ENCODE results near the gene CTNNA2.
A peak's percentile ranks its signal among the peaks of the same experiment; 100 is the strongest.

The CTNNA2 gene

DNA sequence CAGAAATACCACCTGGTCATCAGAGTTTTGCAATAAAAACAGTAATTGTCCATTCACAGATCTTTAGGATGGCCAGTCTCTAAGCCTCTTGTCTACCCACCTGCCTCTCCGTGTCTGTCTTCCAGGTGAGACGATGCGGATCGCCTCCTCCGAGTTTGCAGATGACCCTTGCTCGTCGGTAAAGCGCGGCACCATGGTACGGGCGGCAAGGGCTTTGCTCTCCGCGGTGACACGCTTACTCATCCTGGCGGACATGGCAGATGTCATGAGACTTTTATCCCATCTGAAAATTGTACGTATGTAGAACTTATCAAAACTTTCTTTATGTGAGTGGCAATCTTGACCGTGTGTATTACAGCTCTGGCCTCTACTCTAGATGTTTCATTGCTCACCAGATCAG lies 345.0 kb downstream of the CTNNA2 start:
- DNase-seq, result no peak
- no peaks in the 10 kb centered on the region for H3K9me3 ChIP-seq (ENCODE audit: severe bottlenecking)
- H3K27ac ChIP-seq, result no peak overlapping the region
- TF ChIP-seq, protein P1, sequence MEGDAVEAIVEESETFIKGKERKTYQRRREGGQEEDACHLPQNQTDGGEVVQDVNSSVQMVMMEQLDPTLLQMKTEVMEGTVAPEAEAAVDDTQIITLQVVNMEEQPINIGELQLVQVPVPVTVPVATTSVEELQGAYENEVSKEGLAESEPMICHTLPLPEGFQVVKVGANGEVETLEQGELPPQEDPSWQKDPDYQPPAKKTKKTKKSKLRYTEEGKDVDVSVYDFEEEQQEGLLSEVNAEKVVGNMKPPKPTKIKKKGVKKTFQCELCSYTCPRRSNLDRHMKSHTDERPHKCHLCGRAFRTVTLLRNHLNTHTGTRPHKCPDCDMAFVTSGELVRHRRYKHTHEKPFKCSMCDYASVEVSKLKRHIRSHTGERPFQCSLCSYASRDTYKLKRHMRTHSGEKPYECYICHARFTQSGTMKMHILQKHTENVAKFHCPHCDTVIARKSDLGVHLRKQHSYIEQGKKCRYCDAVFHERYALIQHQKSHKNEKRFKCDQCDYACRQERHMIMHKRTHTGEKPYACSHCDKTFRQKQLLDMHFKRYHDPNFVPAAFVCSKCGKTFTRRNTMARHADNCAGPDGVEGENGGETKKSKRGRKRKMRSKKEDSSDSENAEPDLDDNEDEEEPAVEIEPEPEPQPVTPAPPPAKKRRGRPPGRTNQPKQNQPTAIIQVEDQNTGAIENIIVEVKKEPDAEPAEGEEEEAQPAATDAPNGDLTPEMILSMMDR (IDR thresholded peaks at IDR 0.05; ENCODE audit: low read depth, low read length), result no peak
- no peaks in the 10 kb centered on the region for H3K36me3 ChIP-seq
- H3K4me3 ChIP-seq (ENCODE audit: low read depth, low read length), result no peak overlapping the region
- H3K27me3 ChIP-seq (ENCODE audit: insufficient read depth, low read depth, severe bottlenecking), result peaks cover 6% of the 10 kb centered on the region

DNA sequence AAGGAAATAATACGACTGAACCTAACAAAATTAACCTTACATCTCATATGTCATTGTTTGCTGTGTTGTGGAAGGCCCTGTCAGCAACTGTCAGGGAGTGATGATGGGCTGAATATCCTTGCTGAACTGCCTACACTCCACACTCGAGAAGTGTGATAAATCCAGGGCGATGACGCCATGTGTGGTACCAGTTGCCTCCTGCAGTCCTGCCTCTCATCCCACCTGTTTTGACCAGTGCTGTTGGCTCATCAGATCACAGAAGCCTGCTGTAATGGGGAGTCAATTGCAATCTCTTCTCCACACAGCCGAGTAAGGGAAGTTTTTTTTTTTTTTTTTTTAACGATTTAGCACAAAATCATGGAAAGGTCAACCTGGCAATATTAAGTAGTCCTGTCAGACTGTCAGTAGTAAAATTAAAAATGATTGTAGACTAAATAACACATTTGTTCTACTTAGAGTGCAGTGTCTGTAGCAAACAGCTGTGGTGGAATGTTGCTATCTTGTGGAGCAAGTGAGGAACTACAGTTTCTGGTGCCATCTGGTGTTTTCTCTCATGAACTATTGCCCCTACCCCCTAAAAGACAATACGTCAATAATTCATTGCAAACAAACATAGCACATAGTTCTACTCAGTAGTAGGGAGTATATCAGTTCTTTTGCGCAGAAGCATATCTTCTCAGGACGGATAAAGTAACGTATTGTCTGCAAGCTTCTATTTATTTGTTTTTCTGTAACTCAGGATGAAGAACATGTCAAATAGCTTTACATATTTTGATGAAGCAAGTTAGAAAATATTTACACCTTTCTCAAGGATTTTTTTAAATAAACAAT lies 347.6 kb downstream of the CTNNA2 start:
- Histone ChIP-seq H3K9me3 (ENCODE audit: severe bottlenecking) (no peaks in the 10 kb centered on the region), H3K27me3 (ENCODE audit: insufficient read depth, low read depth, severe bottlenecking) (peaks cover 3% of the 10 kb centered on the region), H3K36me3 (no peaks in the 10 kb centered on the region), H3K4me3 (ENCODE audit: low read depth, low read length) (no peak overlapping the region), H3K27ac (no peak overlapping the region)
- peak; percentile 22 for DNase-seq
- TF ChIP-seq, protein P1 (IDR thresholded peaks at IDR 0.05; ENCODE audit: low read depth, low read length), result peak; percentile 78

DNA sequence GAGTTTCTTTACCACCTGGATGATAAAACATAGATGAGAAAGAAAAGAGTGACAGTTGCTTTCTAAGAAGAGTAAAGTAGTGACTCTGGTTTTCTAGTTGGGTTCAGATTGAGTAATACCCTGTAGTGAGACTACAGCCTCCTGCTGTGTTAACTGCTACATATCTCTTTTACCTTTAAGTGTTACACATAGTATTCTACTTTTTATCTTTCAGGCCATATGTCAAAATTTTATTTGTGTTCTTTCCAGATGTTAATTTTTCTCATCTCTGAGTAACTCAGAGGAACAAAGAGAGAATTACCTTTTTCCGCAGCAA lies 348.2 kb downstream of the CTNNA2 start:
- H3K27me3 ChIP-seq (ENCODE audit: insufficient read depth, low read depth, severe bottlenecking), result peaks cover 5% of the 10 kb centered on the region
- H3K36me3 ChIP-seq, result no peaks in the 10 kb centered on the region
- TF ChIP-seq, protein P1 (IDR thresholded peaks at IDR 0.05; ENCODE audit: low read depth, low read length), result no peak
- H3K9me3 ChIP-seq (ENCODE audit: severe bottlenecking), result no peaks in the 10 kb centered on the region
- H3K4me3 ChIP-seq (ENCODE audit: low read depth, low read length), result no peak overlapping the region
- no peak for DNase-seq
- H3K27ac ChIP-seq, result no peak overlapping the region

DNA sequence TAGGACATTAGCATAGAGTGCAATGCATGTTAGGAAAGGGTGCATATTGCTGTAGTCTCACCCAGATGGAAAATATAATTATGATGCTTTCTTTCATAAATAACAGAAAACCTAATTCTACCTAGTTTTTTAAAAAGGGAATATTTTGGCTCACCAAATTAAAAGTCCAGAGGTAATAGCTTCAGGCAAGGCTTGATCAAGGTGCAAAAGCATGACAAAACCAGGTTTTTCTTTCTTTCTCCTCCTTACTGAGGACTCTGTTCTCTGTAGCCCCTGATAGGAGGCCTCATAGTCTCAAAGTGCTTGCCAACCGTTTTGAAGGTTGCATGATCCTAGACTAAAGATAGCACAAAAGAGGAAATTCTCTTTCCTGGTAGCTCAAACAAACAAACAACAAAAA lies 349.9 kb downstream of the CTNNA2 start:
- no peak overlapping the region for H3K27ac ChIP-seq
- TF ChIP-seq, protein P1 (IDR thresholded peaks at IDR 0.05; ENCODE audit: low read depth, low read length), result no peak
- no peak for DNase-seq
- no peaks in the 10 kb centered on the region for H3K9me3 ChIP-seq (ENCODE audit: severe bottlenecking)
- peaks cover 10% of the 10 kb centered on the region for H3K27me3 ChIP-seq (ENCODE audit: insufficient read depth, low read depth, severe bottlenecking)
- H3K4me3 ChIP-seq (ENCODE audit: low read depth, low read length), result no peak overlapping the region
- no peaks in the 10 kb centered on the region for H3K36me3 ChIP-seq

DNA sequence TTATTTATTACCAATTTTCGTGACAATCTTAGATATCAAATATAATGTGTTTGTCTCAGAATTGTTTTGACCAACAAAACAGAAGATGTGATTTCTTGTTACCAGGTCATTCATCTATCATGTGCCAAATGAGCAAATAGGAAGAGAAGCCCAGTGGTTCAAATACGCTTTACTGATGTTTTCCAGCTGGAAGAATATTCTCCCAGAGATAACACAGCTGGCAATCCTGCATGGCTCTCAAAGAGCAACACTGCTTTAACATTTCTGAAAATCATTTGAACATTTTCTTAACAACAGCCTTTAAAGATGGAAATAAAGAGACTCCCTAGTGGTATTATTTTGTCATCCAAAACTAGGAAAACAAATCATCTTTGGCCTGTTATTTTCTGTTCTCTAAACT lies 359.8 kb downstream of the CTNNA2 start:
- H3K27ac ChIP-seq, result no peak overlapping the region
- TF ChIP-seq, protein P1 (IDR thresholded peaks at IDR 0.05; ENCODE audit: low read depth, low read length), result no peak

DNA sequence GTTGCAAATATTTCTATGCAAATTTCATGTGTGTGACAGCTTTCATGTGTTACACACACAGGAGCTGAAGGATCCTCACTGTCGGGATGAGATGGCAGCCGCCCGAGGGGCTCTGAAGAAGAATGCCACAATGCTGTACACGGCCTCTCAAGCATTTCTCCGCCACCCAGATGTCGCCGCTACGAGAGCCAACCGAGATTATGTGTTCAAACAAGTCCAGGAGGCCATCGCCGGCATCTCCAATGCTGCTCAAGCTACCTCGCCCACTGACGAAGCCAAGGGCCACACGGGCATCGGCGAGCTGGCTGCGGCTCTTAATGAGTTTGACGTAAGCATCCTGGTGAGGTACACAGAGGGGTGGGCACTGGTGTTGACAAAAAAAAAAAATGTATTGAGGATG lies 361.2 kb downstream of the CTNNA2 start:
- Histone ChIP-seq H3K27me3 (ENCODE audit: insufficient read depth, low read depth, severe bottlenecking) (no peaks in the 10 kb centered on the region), H3K9me3 (ENCODE audit: severe bottlenecking) (no peaks in the 10 kb centered on the region), H3K27ac (no peak overlapping the region), H3K4me3 (ENCODE audit: low read depth, low read length) (no peak overlapping the region), H3K36me3 (no peaks in the 10 kb centered on the region)
- TF ChIP-seq, protein P1 (IDR thresholded peaks at IDR 0.05; ENCODE audit: low read depth, low read length), result no peak
- DNase-seq, result no peak

More for the DNA sequence above, 359.8 kb downstream of the CTNNA2 start:
- H3K9me3 ChIP-seq (ENCODE audit: severe bottlenecking), result no peaks in the 10 kb centered on the region
- no peaks in the 10 kb centered on the region for H3K27me3 ChIP-seq (ENCODE audit: insufficient read depth, low read depth, severe bottlenecking)
- no peak overlapping the region for H3K4me3 ChIP-seq (ENCODE audit: low read depth, low read length)
- H3K36me3 ChIP-seq, result no peaks in the 10 kb centered on the region
- no peak for DNase-seq
